ENCODE measurements around the gene PPFIBP2.

Gene PPFIBP2

DNA sequence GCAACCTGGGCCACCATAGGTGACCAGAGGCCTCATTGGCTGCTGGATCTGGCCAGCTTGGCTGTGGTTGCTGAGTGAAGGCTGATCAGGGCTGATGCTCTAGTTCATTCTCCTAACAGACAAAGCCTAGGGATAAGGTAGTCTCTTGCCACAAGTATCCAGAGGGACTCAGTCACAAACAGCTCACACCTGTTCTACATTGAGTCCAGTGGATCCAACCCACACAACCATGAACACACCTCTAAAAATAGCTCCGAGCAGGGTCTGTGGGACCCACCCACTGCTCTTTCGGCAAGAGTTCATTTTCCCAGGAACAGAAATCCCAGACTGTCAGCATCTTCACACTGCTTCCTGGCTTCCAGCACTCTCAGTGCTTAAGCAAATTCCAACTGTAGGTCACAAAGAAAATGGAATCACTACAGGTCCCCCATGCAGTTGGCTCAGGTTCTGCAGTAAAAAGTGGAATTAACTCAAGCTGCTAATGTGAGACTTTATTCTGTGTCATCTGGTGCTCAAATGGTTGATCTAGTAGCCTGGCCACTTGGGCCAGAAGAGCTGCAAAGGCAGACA lies 67.3 kb downstream of the PPFIBP2 start:
- no peak for DNase-seq

DNA sequence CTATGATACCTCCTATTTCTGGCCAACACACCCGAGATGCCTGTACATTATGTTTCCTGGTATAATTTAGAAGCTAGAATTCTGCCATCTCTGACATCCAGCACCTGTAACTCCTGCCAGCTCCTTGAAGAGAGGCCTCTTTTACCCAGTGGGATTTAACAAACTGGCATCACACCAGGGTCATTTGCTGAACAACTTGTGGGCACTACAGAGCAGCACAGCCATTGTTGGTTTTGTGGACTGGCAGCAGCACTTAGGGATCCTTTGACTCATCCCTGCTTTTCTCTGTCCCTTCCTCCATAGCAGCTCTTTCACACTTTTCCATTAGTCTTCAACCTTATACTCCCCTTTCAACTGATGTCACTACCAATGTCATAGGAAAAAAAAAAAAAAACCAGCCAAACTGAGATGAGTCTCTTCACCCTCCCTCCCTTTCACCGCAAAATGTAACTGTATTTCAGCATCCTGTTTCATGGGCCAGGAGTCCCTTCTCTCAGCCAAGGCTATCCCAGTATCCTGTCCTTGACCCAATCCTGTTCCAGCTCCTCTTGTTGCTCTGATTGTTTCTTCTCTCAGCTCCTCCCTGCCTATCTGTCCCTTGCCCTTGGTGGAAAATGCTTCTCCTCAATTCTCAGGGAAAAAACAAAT lies 68.7 kb downstream of the PPFIBP2 start:
- DNase-seq = no peak

GRCh38 chr11:7583248-7583647 lies 69.4 kb downstream of the PPFIBP2 start:
- DNase-seq = no peak

- no peak for DNase-seq
Observed at GRCh38 chr11:7584910-7585309, 71.1 kb downstream of the PPFIBP2 start.

GRCh38 chr11:7585816-7586215 lies 72.0 kb downstream of the PPFIBP2 start:
- no peak for DNase-seq

GRCh38 chr11:7586376-7586775 lies 72.6 kb downstream of the PPFIBP2 start:
- DNase-seq = no peak

DNA sequence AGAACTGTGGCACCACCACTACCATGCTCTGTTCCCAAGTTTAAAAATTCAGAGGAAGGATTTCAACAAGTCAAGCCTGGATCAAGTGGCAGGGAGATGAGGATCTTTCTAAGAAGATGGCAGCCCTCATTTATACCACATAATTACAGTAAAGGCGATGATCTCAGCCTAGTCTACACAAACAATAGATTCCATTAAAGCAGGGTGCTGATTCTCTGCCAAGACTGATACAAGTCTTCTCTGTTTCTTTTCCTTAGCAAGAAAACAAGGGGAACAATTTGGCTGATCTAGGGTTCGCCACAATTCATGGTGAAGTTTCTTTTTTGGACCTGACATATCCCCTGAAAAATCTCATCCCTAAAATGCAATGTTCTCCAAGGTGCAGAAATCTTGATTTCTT lies 73.9 kb downstream of the PPFIBP2 start:
- no peak for DNase-seq

DNA sequence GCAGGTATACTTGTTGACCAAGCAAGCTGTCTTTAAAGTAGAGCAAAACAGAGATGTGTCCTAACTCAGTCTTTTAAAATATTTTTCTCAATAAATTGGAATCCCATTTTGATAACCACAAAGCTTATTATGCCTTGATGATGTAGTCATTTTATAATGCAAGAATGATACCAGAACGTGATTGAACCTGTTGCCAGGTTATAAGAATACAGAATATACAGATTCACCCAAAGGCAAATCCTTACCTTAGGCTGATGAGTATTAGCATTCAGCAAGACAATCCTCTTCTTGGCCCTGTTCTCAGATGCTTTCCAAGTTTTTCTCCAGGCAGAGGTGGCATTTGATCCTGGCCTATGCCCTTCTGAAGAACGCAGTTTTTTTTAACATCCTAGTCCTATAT lies 76.1 kb downstream of the PPFIBP2 start:
- DNase-seq = no peak

- DNase-seq = no peak
Observed at GRCh38 chr11:7590529-7590928, 76.7 kb downstream of the PPFIBP2 start.

DNA sequence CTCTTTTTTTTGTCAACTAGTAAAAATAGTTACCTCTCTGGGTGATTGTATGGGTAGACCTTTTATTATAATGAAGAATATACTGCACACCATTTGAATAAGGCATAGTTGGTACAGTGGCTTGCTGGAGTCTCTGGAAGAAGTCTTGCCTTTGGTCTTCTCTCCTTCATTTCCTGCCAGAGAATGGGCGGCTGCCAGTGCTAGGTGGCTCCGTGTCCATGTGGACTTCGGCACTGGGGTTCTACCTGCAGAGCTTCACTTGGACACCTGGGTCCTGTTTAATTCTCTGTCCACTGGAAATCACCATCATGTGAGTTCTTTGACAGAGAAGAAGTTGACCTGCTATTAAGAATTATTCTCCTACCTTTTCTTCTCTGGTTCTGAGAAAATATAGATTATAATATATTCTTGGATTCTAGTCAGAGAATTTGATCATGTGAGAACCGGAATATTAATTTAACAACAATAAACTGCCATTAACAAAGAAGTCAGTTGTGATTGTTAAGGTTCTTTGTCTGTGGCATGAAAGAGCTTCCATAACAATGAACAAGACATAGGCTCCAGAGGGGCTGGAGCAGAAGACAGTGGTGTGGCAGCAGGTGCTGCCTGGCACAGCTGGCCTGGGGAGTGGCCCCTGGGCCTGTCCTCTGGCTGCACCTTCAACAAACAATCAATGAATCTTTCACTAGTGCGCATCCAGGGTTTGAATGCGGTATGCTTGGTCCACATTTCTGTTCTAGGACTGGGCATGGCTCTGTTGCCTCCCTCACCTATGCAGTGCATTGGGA lies 77.5 kb downstream of the PPFIBP2 start:
- DNase-seq = no peak

- peak; percentile 60 to 75 for DNase-seq
Observed at GRCh38 chr11:7591987-7592386, 78.2 kb downstream of the PPFIBP2 start.

- peak; percentile 67 for DNase-seq
Observed at GRCh38 chr11:7592711-7593110, 78.9 kb downstream of the PPFIBP2 start.

GRCh38 chr11:7593481-7593880 lies 79.7 kb downstream of the PPFIBP2 start:
- DNase-seq = no peak

DNA sequence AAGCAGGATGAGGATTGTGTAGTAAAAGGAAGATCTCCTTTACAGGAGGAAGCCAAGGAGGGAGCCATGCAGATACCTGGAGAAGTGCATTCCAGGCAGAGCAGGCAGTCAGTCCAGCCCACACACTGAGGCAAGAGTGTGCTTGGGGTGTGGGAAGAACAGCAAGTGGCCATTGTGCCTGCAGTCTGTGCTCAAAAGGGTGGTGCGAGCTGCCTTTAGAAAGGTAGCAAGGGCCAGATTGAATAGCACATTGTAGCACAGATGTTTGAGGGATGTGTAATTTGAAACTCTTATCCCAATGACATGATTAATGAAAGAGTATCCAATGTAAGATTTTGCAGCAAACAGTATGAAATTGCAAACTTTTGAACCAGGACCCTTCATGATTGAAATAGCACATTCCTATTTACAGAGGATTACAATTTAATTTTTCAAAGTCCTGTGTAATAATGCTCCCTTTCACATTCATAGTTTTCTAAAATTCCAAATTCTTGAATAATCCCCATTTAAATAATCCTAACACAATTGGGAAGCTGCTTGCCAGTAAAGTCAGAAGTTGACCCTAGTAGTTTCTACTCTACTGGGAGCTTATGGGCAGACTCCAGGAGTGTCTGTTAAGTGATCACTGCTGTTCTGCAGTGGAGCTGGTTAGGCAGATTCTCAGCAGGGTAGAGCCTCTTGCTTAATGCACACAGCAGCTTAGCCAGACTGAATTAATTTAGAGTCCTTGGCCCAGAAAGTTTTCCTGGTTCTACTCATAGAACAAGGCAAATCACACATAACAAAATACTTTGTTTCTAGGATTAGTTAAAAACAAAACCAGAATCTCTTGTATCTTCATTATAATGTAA lies 81.4 kb downstream of the PPFIBP2 start:
- DNase-seq = no peak

- no peak for DNase-seq
Observed at GRCh38 chr11:7595951-7596350, 82.2 kb downstream of the PPFIBP2 start.

DNA sequence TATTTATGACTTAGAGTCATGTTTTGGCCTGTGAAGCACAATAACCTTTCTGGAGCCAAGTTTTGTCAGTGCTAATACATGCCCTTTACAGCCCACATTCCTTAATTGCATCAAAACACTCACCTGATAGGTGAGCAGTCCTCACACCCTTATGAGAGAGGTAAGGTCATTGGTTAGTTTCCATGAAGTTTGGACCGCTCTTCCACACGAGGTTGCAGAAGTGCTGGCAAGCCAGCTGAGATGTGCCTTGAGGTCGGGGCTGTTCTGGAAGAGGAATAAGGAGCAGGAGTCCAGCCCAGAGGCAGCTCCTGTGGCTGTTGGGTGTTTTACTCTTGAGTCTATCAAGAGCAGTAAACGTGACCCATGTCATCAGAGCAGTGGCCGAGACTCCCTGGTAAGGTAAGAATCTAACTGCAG lies 83.2 kb downstream of the PPFIBP2 start:
- DNase-seq = no peak

DNA sequence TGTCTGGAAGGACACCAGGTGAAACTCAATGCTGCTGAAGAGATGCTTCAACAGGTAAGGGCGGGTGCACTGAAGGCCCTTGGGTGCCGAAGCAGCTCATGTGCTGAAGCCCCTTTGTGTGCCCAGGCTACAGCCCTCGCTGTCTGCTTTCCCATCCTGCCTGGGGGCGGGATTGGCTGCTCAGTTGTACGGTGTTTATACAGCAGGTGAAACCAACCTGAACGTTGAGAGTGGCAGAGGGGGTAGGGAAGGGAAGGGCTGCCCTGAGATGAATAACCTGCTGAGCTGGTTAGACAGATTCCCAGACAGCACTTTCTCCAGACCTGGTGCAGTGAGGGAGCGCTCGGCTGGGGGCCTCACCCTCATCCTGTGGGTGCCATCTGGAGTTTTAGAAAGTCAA lies 83.8 kb downstream of the PPFIBP2 start:
- no peak for DNase-seq

GRCh38 chr11:7599209-7599608 lies 85.4 kb downstream of the PPFIBP2 start:
- no peak for DNase-seq

- DNase-seq = peak; percentile 34 to 35
Observed at GRCh38 chr11:7600205-7600775, 86.5 kb downstream of the PPFIBP2 start.

GRCh38 chr11:7603031-7603781 lies 89.4 kb downstream of the PPFIBP2 start:
- DNase-seq = no peak

- DNase-seq = no peak
Observed at GRCh38 chr11:7604331-7604955, 90.6 kb downstream of the PPFIBP2 start.

All from AML-193 (cell line).